Sigmoid colon (tissue), 4 donors: Measurements from ENCODE around the gene TRIM40.

ENCODE experiments used
- CTCF ChIP-seq, 4 experiments: fragments of 450-650 bp in 3 of 4; fragments of 200-600 bp in 1 of 4; IDR thresholded peaks; one replicate each; pipeline ENCODE4 v1.5.1; 2016 to 2019; ENCODE audit warnings: antibody characterized with exemption in 4 of 4, mild to moderate bottlenecking in 3 of 4, moderate library complexity in 2 of 4
- POLR2A ChIP-seq, 2 donors: fragments of 450-650 bp; IDR thresholded peaks; one replicate each; pipeline ENCODE4 v1.6.1; 2016; ENCODE audit warnings: antibody characterized with exemption in 2 of 2, mild to moderate bottlenecking in 2 of 2, moderate library complexity in 2 of 2
- POLR2AphosphoS5 ChIP-seq, 4 donors: sonication (generic); formaldehyde crosslinking; IDR thresholded peaks; one replicate each; pipeline ENCODE4 v1.6.1; 2017; ENCODE audit warnings: antibody characterized with exemption in 4 of 4

- TF ChIP-seq POLR2A (IDR thresholded peaks at IDR 0.05) (no peak), CTCF (IDR thresholded peaks at IDR 0.05) (no peak), POLR2AphosphoS5 (IDR thresholded peaks at IDR 0.05) (no peak)
These were observed 35.9 kb downstream of the TRIM40 start for GRCh38 chr6:30171677-30172471.
